Activated naive CD4-positive, alpha-beta T cell treated with anti-CD3 and anti-CD28 coated beads for 36 hours (primary cell): ENCODE results near the gene LCORL. TPM values are rescaled to one million over a fixed set of nuclear protein-coding genes. Genes with fewer than 3 reads are reported as not detected.
"Not testable (repeated sequence)": the region's sequence is repeated elsewhere in the genome, so short reads cannot be mapped to it uniquely, and the experiment has no call there.

Experiments
- CTCF ChIA-PET: fragments of 350-600 bp; sonication (Branson Sonifier 250); formaldehyde crosslinking; loops from one replicate; lab custom pipeline; 2021; ENCODE audit warnings: antibody characterized with exemption; lab: Charles Lee
- DNase-seq: peaks from one replicate; pipeline ENCODE4 v3.0.0-alpha.2; 2020
- H3K27ac Mint-ChIP-seq: one replicate; pipeline ENCODE4 v1.8.0; 2021; ENCODE audit warnings: mild to moderate bottlenecking, mixed read lengths
- H3K27me3 Mint-ChIP-seq: one replicate; pipeline ENCODE4 v1.8.0; 2021; ENCODE audit warnings: low read depth, mixed read lengths
- H3K36me3 Mint-ChIP-seq: one replicate; pipeline ENCODE4 v1.8.0; 2021; ENCODE audit warnings: low read depth, mixed read lengths
- H3K4me1 Mint-ChIP-seq: one replicate; pipeline ENCODE4 v1.8.0; 2021; ENCODE audit warnings: low read depth, mixed read lengths
- H3K4me3 Mint-ChIP-seq: one replicate; pipeline ENCODE4 v1.8.0; 2021; ENCODE audit warnings: mild to moderate bottlenecking, moderate library complexity, mixed read lengths
- H3K9me3 Mint-ChIP-seq: one replicate; pipeline ENCODE4 v1.8.0; 2021; ENCODE audit warnings: mixed read lengths
- intact Hi-C: fragments of 100-400 bp; cut with micrococcal nuclease; formaldehyde crosslinking; loops from one replicate; pipeline ENCODE4 v1.15.1; 2023
- total RNA-seq, 2 experiments: library from RNA; stranded (reverse); gene quantifications; one replicate each; pipeline ENCODE4 v1.2.3, GENCODE V29; 2021

LCORL gene
- total RNA-seq, 2 experiments from 2014 or later: 8.6 to 9.4 TPM

GRCh38 chr4:18041114-18041513 lies 19.6 kb upstream of the LCORL start:
- H3K36me3 Mint-ChIP-seq: no peaks in the 10 kb centered on the region
- H3K27ac Mint-ChIP-seq: no peak overlapping the region
- no peak for DNase-seq
- no peak overlapping the region for H3K4me3 Mint-ChIP-seq
- intact Hi-C loops: no loop called here
- peaks cover 11% of the 10 kb centered on the region for H3K27me3 Mint-ChIP-seq
- no peaks in the 10 kb centered on the region for H3K4me1 Mint-ChIP-seq
- H3K9me3 Mint-ChIP-seq: no peaks in the 10 kb centered on the region
- CTCF ChIA-PET: interaction anchor here (0.8 to 0.9 kb wide), 2 partner anchors 13 to 27 kb away, joined by 3 read pairs; no protein-coding TSS in a partner anchor

DNA sequence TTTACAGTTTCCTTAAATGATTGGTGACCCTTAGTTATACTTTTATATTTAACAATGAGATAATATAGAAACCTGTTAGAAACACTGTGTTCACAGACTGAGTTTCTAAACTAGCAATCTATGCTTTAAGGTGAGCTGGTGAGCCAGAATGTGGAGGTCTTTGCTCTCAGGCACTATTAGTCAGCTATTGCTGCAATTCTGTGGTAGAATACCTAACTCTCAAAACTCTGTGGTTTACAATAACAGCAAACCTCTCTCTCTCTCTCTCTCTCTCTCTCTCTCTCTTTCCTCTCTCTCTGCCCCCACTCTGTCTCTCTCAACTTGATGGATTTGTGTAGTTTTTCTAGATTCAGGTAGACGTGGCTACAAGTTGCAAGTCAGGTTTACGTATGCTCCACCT lies 17.6 kb upstream of the LCORL start:
- H3K9me3 Mint-ChIP-seq: no peaks in the 10 kb centered on the region
- CTCF ChIA-PET: no interaction called here
- no peaks in the 10 kb centered on the region for H3K36me3 Mint-ChIP-seq
- H3K4me1 Mint-ChIP-seq: no peaks in the 10 kb centered on the region
- no peak for DNase-seq
- intact Hi-C loops: no loop called here
- no peak overlapping the region for H3K27ac Mint-ChIP-seq
- H3K27me3 Mint-ChIP-seq: peaks cover 22% of the 10 kb centered on the region
- H3K4me3 Mint-ChIP-seq: no peak overlapping the region

- H3K9me3 Mint-ChIP-seq, H3K4me3 Mint-ChIP-seq, H3K4me1 Mint-ChIP-seq, CTCF ChIA-PET, H3K27ac Mint-ChIP-seq, intact Hi-C loops, H3K36me3 Mint-ChIP-seq, DNase-seq: not testable (repeated sequence)
- H3K27me3 Mint-ChIP-seq: peaks cover 33% of the 10 kb centered on the region
These were observed 14.8 kb upstream of the LCORL start for GRCh38 chr4:18036369-18036768.

GRCh38 chr4:18034099-18034498 lies 12.5 kb upstream of the LCORL start:
- H3K27me3 Mint-ChIP-seq: peaks cover 38% of the 10 kb centered on the region
- no peaks in the 10 kb centered on the region for H3K4me1 Mint-ChIP-seq
- no peaks in the 10 kb centered on the region for H3K9me3 Mint-ChIP-seq
- no peak for DNase-seq
- no peak overlapping the region for H3K27ac Mint-ChIP-seq
- intact Hi-C loops: no loop called here
- no peak overlapping the region for H3K4me3 Mint-ChIP-seq
- no peaks in the 10 kb centered on the region for H3K36me3 Mint-ChIP-seq
- CTCF ChIA-PET: no interaction called here

GRCh38 chr4:18033111-18034085 lies 11.8 kb upstream of the LCORL start:
- CTCF ChIA-PET: no interaction called here
- Mint-ChIP-seq H3K4me3 (no peak overlapping the region), H3K27me3 (peaks cover 38% of the 10 kb centered on the region), H3K9me3 (no peaks in the 10 kb centered on the region), H3K4me1 (no peaks in the 10 kb centered on the region), H3K36me3 (no peaks in the 10 kb centered on the region), H3K27ac (no peak overlapping the region)
- no peak for DNase-seq
- intact Hi-C loops: no loop called here

DNA sequence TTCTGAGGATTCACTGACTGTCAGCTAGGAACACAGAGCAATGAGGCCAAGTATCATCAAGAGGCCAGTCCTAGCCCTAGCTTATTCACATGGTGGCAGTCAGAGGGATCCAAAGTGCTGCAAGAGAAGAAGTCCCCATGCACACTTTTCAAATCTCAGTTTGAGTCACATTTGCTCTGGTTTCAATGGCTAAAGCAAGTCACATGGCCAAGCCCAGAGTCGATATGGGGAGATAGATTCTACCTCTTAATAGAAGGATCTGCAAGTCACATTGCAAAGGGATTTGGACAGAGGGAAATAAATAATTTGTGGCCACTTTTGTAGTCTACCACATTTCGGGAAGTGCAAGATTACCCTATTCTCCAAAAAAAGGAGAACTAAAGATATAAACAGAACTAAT lies 3.7 kb upstream of the LCORL start:
- intact Hi-C loops: no loop called here
- no peaks in the 10 kb centered on the region for H3K9me3 Mint-ChIP-seq
- CTCF ChIA-PET: interaction anchor here (0.6 to 1.7 kb wide), 2 partner anchors 208 to 537 kb away, joined by 4 to 5 read pairs; no protein-coding TSS in a partner anchor
- H3K27me3 Mint-ChIP-seq: peaks cover 14% of the 10 kb centered on the region
- DNase-seq: no peak
- no peak overlapping the region for H3K4me3 Mint-ChIP-seq
- no peak overlapping the region for H3K27ac Mint-ChIP-seq
- H3K4me1 Mint-ChIP-seq: peaks cover 6% of the 10 kb centered on the region
- H3K36me3 Mint-ChIP-seq: peaks cover 2% of the 10 kb centered on the region

- intact Hi-C loops: loop anchor here (1.0 to 5.0 kb wide), 9 partner anchors 35 to 1795 kb away; partner anchors contain the start of genes DCAF16, LAP3, MED28 and NCAPG
- no peaks in the 10 kb centered on the region for H3K9me3 Mint-ChIP-seq
- peak overlapping the region; percentile 86 for H3K4me3 Mint-ChIP-seq
- H3K27me3 Mint-ChIP-seq: peaks cover 16% of the 10 kb centered on the region
- H3K4me1 Mint-ChIP-seq: peaks cover 14% of the 10 kb centered on the region
- CTCF ChIA-PET: no interaction called here
- no peak overlapping the region for H3K27ac Mint-ChIP-seq
- DNase-seq: no peak
- peaks cover 2% of the 10 kb centered on the region for H3K36me3 Mint-ChIP-seq
These were observed 1.1 kb upstream of the LCORL start for GRCh38 chr4:18022572-18023050.

DNA sequence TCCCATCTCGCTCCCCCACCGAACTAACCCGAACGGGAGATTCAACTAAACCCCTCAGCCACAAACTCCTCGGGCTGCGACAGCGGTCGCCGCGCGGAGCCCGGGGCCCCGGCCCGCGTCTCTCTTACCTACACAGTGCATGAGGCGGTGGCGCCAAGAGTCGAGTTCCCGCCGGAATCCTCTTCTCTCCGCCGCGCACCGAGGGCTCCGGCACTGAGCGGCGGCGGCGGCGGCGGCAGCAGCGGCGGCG lies 160 bp downstream of the LCORL start:
- H3K27me3 Mint-ChIP-seq: peaks cover 16% of the 10 kb centered on the region
- DNase-seq: no peak
- H3K36me3 Mint-ChIP-seq: peaks cover 2% of the 10 kb centered on the region
- CTCF ChIA-PET: interaction anchor here (1.2 kb wide), 1 partner anchor 212 kb away, joined by 3 read pairs; no protein-coding TSS in a partner anchor
- peak overlapping the region; percentile 63 for H3K27ac Mint-ChIP-seq
- H3K4me1 Mint-ChIP-seq: peaks cover 14% of the 10 kb centered on the region
- intact Hi-C loops: loop anchor here (5.0 kb wide), 1 partner anchor 1794 kb away; the partner anchor contains the start of gene TAPT1
- no peaks in the 10 kb centered on the region for H3K9me3 Mint-ChIP-seq
- peak overlapping the region; percentile 86 for H3K4me3 Mint-ChIP-seq

DNA sequence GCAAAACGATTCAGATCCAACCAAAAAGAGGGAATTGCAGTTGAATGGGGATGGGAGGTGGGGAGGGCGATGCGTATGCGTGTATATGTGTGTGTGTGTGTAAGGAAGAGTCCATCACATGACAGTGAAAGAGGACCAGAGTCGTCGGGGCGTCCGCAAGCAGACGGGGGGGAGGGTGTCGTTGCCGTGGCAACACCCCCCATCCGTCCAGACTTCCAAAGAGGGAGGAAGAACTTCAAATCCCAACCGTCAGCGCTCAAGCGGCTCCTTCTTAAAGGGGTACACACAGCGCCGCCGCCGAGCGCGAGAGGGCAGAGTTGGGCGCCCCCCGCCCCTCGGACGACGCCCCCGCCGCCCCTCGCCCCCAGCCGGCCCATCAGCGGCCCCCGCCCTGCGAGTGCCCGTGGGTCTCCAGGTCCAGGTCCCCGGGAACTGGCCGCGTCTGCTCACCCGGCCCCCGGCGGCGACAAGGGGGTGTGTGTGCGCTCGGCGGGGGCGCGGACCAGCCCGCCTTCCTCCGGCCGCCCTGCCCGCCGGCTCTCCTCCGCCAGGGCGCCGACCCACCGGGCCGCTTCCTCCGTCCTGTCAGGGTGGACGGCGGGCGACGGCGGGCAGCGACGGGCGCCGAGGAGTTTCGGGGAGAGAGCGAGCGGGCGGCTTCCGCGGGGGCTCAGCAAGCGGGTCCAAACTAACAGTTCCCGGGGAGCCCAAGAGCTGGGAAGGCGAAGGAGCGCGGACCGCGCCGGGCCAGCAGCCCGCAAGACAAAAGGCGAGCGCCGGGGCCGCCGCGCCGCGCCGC lies 685 bp downstream of the LCORL start:
- Mint-ChIP-seq H3K4me3 (peak overlapping the region; percentile 98), H3K9me3 (no peaks in the 10 kb centered on the region), H3K27me3 (peaks cover 16% of the 10 kb centered on the region), H3K27ac (peak overlapping the region; percentile 79), H3K4me1 (peaks cover 14% of the 10 kb centered on the region), H3K36me3 (peaks cover 2% of the 10 kb centered on the region)
- CTCF ChIA-PET: interaction anchor here (1.2 to 1.6 kb wide), 2 partner anchors 204 to 212 kb away, joined by 3 to 5 read pairs; no protein-coding TSS in a partner anchor
- intact Hi-C loops: loop anchor here (5.0 kb wide), 1 partner anchor 1794 kb away; the partner anchor contains the start of gene TAPT1
- DNase-seq: peak; percentile 48

DNA sequence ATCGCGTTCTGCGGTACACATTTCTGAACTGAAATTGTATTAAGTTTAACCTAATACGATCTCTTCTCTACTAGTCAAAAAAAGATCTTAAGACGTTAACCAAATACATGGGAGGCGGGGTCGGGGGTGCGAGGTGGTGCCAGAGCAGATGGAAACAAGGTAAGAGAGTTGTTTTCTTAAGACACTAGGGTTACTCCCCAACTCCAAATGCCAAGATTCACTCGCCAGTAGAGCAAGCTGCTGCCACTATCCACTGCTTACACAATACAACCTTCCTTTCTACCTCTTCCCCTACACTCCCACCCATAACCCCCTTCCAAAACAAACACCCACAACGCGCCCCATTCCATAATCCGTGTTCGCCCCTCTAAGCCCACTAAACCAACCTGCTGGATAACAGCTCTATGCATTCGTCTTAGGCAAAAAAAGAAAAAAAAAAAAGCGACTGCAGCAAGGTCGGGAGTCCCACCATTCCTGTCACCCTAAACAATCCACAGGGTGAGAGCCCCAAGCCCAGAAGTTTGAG lies 1.3 kb downstream of the LCORL start:
- Mint-ChIP-seq H3K36me3 (peaks cover 2% of the 10 kb centered on the region), H3K4me3 (peak overlapping the region; percentile 98), H3K4me1 (peaks cover 16% of the 10 kb centered on the region), H3K27me3 (peaks cover 16% of the 10 kb centered on the region), H3K27ac (peak overlapping the region; percentile 79), H3K9me3 (no peaks in the 10 kb centered on the region)
- intact Hi-C loops: loop anchor here (5.0 kb wide), 1 partner anchor 1793 kb away; the partner anchor contains the start of gene TAPT1
- CTCF ChIA-PET: interaction anchor here (1.6 kb wide), 1 partner anchor 203 kb away, joined by 5 read pairs; no protein-coding TSS in a partner anchor
- peak; percentile 33 for DNase-seq

- no peak for DNase-seq
- Mint-ChIP-seq H3K4me3 (no peak overlapping the region), H3K27ac (no peak overlapping the region), H3K27me3 (no peaks in the 10 kb centered on the region), H3K36me3 (no peaks in the 10 kb centered on the region), H3K9me3 (no peaks in the 10 kb centered on the region), H3K4me1 (peaks cover 21% of the 10 kb centered on the region)
- intact Hi-C loops: no loop called here
- CTCF ChIA-PET: interaction anchor here (0.9 kb wide), 1 partner anchor 26 kb away, joined by 3 read pairs; no protein-coding TSS in a partner anchor
These were observed 7.3 kb downstream of the LCORL start for GRCh38 chr4:18014269-18014668.
